ENCODE measurements around the gene SLC25A38.
"Not testable (repeated sequence)": the region's sequence is repeated elsewhere in the genome, so short reads cannot be mapped to it uniquely, and the experiment has no call there.

SLC25A38 gene

GRCh38 chr3:39405687-39406367, 22.7 kb downstream of the SLC25A38 start:
- Histone ChIP-seq H3K4me3 (peak overlapping the region; percentile 70 to 80 (median 76)), H3K27ac (peak overlapping the region; percentile 19 to 96 (median 87))

DNA sequence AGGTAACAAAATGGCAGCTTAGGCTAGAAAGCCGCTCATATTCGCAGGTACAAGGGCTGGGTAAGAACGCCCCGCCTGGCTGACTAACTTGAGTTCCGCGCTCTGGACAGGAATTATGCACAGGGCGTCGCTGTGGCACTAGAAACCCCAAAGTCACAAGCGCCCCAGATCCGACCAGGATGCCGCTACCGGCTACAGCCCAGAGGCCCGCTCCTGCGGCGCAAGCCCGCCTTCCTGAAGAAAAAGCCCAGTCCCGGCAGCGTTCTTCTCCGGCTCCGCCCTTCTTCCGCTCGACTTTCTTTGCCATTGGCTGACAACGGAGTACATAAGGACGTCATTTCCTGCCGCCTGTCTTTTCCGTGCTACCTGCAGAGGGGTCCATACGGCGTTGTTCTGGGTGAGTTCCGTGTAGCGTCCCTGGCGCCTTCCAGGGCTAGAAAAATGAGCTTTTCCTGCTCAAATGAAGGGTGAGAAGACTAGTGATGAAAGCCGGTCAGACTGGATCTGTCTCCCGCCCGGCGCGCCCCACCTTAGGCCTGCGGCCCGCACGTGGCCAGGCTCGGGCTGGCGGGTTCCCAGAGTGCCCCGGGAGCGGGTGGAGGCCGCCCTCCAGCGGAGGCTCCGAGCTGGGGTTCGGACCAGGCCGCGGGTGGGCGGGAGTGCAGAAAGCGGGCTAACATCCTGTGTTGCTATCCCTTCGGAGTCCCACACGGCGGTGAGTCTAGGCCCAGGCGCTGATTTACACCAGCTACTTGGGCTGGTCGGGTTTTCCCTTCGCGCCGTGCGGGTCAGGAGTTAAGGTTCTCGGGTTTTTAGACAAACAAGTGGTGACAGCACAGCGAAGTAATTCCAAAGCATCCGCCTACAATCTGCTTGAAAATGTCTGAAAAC, 23.4 kb downstream of the SLC25A38 start, which contains the start of gene RPSA:
RPSA (plus strand) TSS at position 353 of the 891 bp plus-strand sequence. CDS start 934 bp downstream, outside the sequence.
- peak within 1 kb of the TSS; percentile 33 to 96 (median 88) for H3K27ac ChIP-seq
- H3K4me3 ChIP-seq, result peak within 1 kb of the TSS; percentile 70 to 80 (median 76)

DNA sequence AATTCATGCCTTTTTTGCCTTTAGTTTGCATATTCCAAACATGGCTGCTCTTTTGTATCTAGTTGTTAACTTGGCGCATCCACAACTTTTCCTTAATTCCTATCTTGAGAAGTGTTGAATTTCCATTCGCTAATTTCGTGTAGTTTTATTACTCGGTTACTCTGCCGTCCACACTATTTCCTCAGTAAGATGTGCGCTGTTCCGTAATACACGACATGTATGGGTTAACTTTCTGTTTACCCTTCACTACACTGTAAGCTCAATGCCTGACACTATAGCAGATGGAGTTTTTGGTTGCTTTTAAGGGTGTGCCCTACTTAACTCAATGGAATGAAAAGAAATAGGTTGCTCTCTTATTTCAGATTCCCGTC, 24.1 kb downstream of the SLC25A38 start:
- Histone ChIP-seq H3K27ac (peak overlapping the region; percentile 33 to 96 (median 88)), H3K4me3 (peak overlapping the region; percentile 70 to 80 (median 76))

DNA sequence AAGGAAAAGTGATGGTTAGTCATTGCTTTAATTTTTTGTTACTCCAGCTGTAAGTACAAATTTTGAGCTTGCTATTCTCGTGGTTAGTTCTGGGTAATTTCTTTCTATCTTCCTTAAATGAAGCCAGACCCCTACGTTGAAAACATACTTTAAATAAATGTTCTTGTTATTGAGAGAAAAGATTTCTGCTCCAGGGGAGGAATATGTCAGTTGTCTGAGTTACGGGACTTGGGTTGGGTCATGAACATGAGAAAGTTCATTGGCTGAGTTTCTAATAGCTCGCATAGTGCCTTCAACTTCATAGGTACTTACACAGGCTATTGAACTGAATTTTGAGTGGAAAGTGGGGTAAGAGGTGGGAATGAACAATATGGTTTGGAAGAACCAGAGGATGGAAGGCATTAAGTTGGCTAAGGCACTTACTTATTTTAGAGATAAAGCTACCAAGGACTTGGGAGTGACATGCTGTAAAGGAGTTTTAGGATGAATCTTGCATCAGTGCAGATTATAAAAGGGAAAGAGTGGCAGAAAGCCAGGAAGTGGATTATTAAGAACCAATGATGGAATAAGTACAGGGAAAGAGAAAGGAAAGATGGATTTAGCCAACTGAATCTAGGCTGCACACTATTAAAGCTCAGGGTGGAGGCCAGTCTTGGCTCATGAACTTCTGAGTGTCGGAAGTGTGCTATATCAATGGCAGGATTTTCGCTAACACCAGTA, 24.8 kb downstream of the SLC25A38 start:
- Histone ChIP-seq H3K27ac (peak overlapping the region in 6 of 21 experiments; percentile 84 to 96 (median 88)), H3K4me3 (peak overlapping the region; percentile 70 to 80 (median 76))

GRCh38 chr3:39408493-39409372, 25.6 kb downstream of the SLC25A38 start:
- Histone ChIP-seq H3K27ac (no peak overlapping the region), H3K4me3 (peak overlapping the region in 1 of 7 experiments; percentile 71)

DNA sequence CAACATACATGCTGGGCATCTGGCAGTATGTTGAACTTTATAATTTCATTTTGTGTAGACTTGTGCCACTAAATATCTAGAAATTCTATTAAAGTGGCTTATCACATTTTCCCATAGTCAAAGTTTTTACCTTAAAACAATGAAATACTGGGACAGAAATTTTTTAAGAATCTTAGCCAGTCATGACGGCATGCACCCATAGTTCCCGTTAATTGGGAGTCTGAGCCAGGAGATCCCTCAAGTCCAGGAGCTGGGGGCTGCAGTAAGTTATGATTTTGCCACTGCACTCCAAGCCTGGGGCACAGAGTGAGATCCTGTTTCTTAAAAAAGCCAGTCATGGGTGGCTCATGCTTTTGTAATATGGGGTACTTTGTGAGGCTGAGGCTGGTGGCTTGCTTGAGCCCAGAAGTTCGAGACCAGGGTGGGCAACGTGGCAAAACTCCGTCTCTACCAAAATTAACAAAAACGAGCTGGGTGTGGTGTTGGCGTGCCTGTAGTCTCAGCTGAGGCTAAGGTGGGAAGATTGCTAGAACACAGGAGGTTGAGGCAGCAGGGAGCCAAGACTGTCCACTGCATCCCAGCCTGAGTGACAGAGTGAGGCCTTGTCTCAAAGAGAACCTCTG, 26.5 kb downstream of the SLC25A38 start:
- no peak overlapping the region for H3K4me3 ChIP-seq
- H3K27ac ChIP-seq, result peak overlapping the region in 1 of 21 experiments; percentile 25

GRCh38 chr3:39410893-39411292, 27.7 kb downstream of the SLC25A38 start:
- Histone ChIP-seq H3K4me3 (no peak overlapping the region), H3K27ac (no peak overlapping the region)

DNA sequence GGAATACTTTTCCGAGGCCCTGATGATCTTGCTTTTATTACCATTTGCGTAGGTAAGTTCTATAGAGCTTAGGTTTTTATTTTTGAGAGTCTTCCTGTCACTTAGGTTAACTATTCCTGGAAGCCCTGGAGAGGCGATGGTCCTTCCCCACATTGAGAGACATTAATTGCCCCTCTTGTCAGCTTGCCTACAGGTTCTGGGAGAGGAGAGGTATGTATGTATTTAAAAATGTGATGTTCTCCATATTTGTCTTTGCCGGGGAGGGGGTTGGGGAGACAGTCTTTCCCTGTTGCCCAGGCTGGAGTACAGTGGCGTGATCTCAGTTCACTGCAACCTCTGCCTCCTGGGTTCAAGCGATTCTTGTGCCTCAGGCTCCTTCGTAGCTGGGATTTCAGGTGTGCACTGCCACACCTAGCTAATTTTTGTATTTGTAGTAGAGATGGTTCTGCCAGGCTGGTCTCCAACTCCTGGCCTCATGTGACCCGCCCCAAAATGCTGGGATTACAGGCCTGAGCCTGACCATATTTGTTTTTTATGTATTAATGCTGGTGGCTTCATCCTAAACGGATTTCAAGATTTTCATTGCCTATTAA, 29.6 kb downstream of the SLC25A38 start:
- no peak overlapping the region for H3K27ac ChIP-seq
- no peak overlapping the region for H3K4me3 ChIP-seq

DNA sequence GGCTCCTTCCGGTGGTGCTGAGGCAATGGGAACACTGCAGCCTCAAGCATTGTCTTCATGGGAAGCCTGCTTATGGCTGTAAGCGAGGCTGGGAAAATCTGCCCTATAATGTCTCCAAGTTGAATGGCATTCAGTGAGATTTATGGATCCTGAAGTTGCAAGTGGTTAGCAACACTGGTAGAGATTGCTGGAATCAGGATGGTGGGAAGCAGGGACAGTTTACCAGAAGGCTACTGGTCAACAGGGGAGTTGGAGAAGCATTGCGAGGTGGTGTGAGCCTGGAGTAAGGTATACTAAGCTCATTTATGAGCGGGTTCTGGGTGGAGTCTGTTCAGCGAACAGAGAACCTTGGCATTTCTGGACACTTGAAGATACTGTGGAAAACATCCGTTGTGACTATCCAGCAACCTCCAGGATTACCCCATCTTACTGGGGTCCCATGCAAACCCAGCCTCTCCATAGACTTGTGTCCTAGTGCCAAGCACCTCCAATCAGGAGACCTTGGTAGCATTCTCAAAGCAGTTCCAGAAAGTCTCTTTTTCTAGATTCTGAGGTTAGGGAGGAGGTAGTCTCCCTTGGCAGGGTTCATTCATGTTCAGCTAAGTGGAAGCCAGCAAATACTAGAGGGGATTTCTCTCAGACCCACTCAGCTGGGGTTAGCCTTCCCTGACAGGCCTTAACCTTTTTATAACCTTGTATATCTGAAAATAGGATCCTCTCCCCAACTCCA, 30.7 kb downstream of the SLC25A38 start:
- no peak overlapping the region for H3K4me3 ChIP-seq

DNA sequence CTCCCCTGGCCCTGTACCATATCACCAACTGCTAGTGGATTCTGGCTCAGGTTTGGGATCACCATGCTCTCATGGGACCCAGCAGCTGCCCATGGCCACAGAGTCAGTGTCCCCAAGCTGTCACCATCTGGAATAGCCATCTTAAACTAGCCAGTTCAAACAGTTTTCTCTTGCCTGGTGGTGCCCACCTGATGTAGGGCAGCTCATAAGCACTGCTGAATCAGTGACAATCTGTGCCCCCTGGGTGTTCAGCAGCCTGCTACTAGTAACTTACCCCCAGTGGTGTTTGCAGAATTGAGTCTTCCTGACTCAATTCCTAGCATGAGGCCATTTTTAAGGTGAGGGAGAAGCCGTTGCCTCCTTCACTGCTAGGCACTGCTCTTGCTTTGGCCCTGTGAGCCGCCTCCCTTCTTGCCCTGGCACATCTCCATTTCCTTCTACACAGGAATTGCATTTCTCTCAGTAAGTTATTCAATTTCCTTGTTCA, 31.3 kb downstream of the SLC25A38 start:
- H3K27ac ChIP-seq, result peak overlapping the region in 3 of 21 experiments; percentile 14 to 24 (median 15)
- no peak overlapping the region for H3K4me3 ChIP-seq

More for the DNA sequence above, 30.7 kb downstream of the SLC25A38 start:
- peak overlapping the region in 2 of 21 experiments; percentile 14 to 24 for H3K27ac ChIP-seq

DNA sequence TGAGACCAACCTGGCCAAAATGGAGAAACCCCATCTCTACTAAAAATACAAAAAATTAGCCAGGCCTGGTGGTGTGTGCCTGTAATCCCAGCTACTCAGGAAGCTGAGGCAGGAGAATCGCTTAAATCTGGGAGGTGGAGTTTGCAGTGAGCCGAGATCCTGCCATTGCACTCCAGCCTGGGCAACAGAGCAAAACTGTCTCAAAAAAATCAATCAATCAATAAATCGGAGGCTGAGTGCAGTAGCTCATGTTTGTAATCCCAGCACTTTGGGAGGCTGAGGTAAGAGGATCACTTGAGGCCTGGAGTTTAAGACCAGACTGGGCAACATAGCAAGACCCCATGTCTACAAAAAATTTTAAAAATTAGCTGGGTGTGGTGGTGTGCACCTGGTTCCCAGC, 32.1 kb downstream of the SLC25A38 start:
- not testable (repeated sequence) for H3K27ac ChIP-seq

DNA sequence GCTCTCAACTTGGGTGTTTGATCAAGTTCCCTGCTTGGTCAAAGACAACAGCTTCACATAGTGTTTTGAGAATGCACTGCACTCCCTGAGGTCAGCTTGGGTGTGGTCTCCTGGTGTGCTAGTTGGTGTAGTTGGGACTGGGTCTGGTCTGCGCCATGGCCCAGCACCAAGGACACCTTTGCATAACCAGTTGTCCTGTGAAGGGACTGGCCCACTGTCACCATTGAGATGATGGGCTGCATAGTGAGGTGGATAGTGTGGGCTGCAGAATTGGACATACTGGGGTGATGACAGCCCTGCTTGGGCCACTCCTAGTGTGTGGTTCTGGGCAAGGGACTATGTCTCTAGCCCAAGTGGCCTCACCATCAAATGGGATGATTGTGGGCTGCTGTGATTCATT, 32.8 kb downstream of the SLC25A38 start:
- H3K4me3 ChIP-seq, result no peak overlapping the region

More for the DNA sequence above, 32.1 kb downstream of the SLC25A38 start:
- H3K4me3 ChIP-seq, result not testable (repeated sequence)

DNA sequence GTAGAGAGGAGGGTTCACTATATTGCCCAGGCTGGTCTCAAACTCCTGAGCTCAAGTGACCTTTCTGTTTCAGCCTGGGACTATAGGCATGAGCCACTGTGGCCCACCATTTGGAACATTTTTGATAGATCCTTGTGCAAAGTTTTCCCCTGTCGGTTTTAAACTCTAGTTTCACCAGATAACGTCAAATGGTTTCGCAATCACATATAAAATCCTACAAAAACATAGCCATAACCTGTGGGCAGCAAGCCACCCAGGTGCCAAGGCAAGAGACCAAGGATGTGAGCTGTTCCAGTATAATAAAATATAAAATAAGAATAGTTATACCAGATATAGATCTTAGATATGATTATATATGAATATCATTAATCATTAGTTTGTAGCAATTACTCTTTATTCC, 33.8 kb downstream of the SLC25A38 start:
- H3K27ac ChIP-seq, H3K4me3 ChIP-seq: not testable (repeated sequence)

More for the DNA sequence above, 32.8 kb downstream of the SLC25A38 start:
- no peak overlapping the region for H3K27ac ChIP-seq

GRCh38 chr3:39418556-39419225, 35.5 kb downstream of the SLC25A38 start:
- not testable (repeated sequence) for H3K27ac ChIP-seq, H3K4me3 ChIP-seq

GRCh38 chr3:39419742-39420315, 36.7 kb downstream of the SLC25A38 start:
- Histone ChIP-seq H3K27ac (no peak overlapping the region), H3K4me3 (no peak overlapping the region)

- Histone ChIP-seq H3K27ac (no peak overlapping the region), H3K4me3 (no peak overlapping the region)
Measured at GRCh38 chr3:39420543-39420942, 37.4 kb downstream of the SLC25A38 start.

Data from skin epidermis (tissue), 12 donors.